CD14-positive monocyte (primary cell): ENCODE data around the gene IFT172. TPM values are rescaled to one million over a fixed set of nuclear protein-coding genes. Genes with fewer than 3 reads are reported as not detected.
A peak's percentile ranks its signal among the peaks of the same experiment; 100 is the strongest.

Experiments used
- DNase-seq, 3 donors: peaks; one replicate each; pipeline ENCODE4 v3.0.0-alpha.2; 2011 to 2022
- H2AFZ ChIP-seq: 2 replicates; pipeline ENCODE4 v1.6.0; 2012; ENCODE audit warnings: mild to moderate bottlenecking, low read depth, low read length, inconsistent platforms; ENCODE audit not compliant: insufficient read depth, poor library complexity, severe bottlenecking
- H3K27ac ChIP-seq, 2 donors: 1 replicate in 1 of 2; 2 replicates in 1 of 2; pipeline ENCODE4 v1.5.1; 2012 to 2013; ENCODE audit warnings: low read length in 2 of 2, control low read depth in 1 of 2, inconsistent platforms in 1 of 2, low read depth in 1 of 2, mild to moderate bottlenecking in 1 of 2
- H3K27me3 ChIP-seq, 2 donors: one replicate each; pipeline versions ENCODE4 v1.6.0 to v1.6.1; 2011 to 2013; ENCODE audit warnings: low read length in 2 of 2; ENCODE audit not compliant: control insufficient read depth in 2 of 2, insufficient read depth in 2 of 2
- H3K36me3 ChIP-seq, 2 donors: replicated peaks in 1 of 2; 1 replicate in 1 of 2; 2 replicates in 1 of 2; pipeline versions ENCODE4 v1.5.1 to v1.6.1; 2012 to 2013; ENCODE audit warnings: low read length in 2 of 2, control low read depth in 1 of 2, inconsistent platforms in 1 of 2, mild to moderate bottlenecking in 1 of 2; ENCODE audit not compliant: insufficient read depth in 2 of 2, control insufficient read depth in 1 of 2
- H3K4me1 ChIP-seq, 2 donors: 1 replicate in 1 of 2; 2 replicates in 1 of 2; pipeline versions ENCODE4 v1.5.1 to v1.6.1; 2012 to 2013; ENCODE audit warnings: low read length in 2 of 2, control low read depth in 1 of 2, inconsistent platforms in 1 of 2, mild to moderate bottlenecking in 1 of 2, moderate library complexity in 1 of 2; ENCODE audit not compliant: insufficient read depth in 2 of 2, control insufficient read depth in 1 of 2
- H3K4me2 ChIP-seq: replicated peaks from 2 replicates; pipeline ENCODE3; 2012; ENCODE audit warnings: low read length, moderate library complexity, mild to moderate bottlenecking; ENCODE audit not compliant: poor library complexity, severe bottlenecking; ENCODE audit errors: extremely low read depth
- H3K4me3 ChIP-seq, 3 experiments: fragments of 200-600 bp in 1 of 3; sonication (generic) in 1 of 3; replicated peaks in 1 of 3; 1 replicate in 2 of 3; 2 replicates in 1 of 3; pipeline ENCODE4 v1.5.1; 2011 to 2013; ENCODE audit warnings: low read length in 3 of 3, mild to moderate bottlenecking in 3 of 3, control low read depth in 2 of 3, low read depth in 2 of 3, inconsistent platforms in 1 of 3, moderate library complexity in 1 of 3
- H3K79me2 ChIP-seq: 2 replicates; pipeline ENCODE4 v1.6.0; 2012; ENCODE audit warnings: mild to moderate bottlenecking, control low read depth, inconsistent platforms, low read length, moderate library complexity; ENCODE audit not compliant: insufficient read depth
- H3K9ac ChIP-seq: 2 replicates; pipeline ENCODE4 v1.6.0; 2017; ENCODE audit warnings: low read length, mild to moderate bottlenecking; ENCODE audit not compliant: insufficient read depth, poor library complexity, severe bottlenecking
- H3K9me3 ChIP-seq, 2 donors: replicated peaks in 1 of 2; 1 replicate in 1 of 2; 2 replicates in 1 of 2; pipeline versions ENCODE4 v1.5.1 to v1.6.1; 2012 to 2013; ENCODE audit warnings: low read length in 2 of 2, control low read depth in 1 of 2; ENCODE audit not compliant: control insufficient read depth in 1 of 2, insufficient read depth in 1 of 2
- H4K20me1 ChIP-seq: 2 replicates; pipeline ENCODE4 v1.6.0; 2012; ENCODE audit warnings: mild to moderate bottlenecking, low read length, control low read depth, moderate library complexity; ENCODE audit not compliant: insufficient read depth
- H3K27ac Mint-ChIP-seq, 7 donors: one replicate each; pipeline ENCODE4 v1.8.0; 2020; ENCODE audit warnings: mild to moderate bottlenecking in 7 of 7, mixed read lengths in 7 of 7, moderate library complexity in 6 of 7, inconsistent platforms in 2 of 7
- H3K27me3 Mint-ChIP-seq, 3 donors: one replicate each; pipeline ENCODE4 v1.8.0; 2021 to 2022; ENCODE audit warnings: low read depth in 3 of 3, mild to moderate bottlenecking in 3 of 3, mixed read lengths in 3 of 3, moderate library complexity in 3 of 3, inconsistent platforms in 1 of 3
- H3K36me3 Mint-ChIP-seq, 2 donors: one replicate each; pipeline ENCODE4 v1.8.0; 2020; ENCODE audit warnings: mixed read lengths in 2 of 2, inconsistent platforms in 1 of 2, mild to moderate bottlenecking in 1 of 2
- H3K4me1 Mint-ChIP-seq: one replicate; pipeline ENCODE4 v1.8.0; 2020; ENCODE audit warnings: mild to moderate bottlenecking, mixed read lengths
- H3K4me3 Mint-ChIP-seq, 2 donors: one replicate each; pipeline ENCODE4 v1.8.0; 2020; ENCODE audit warnings: mild to moderate bottlenecking in 2 of 2, mixed read lengths in 2 of 2, moderate library complexity in 1 of 2
- H3K9me3 Mint-ChIP-seq, 7 donors: one replicate each; pipeline ENCODE4 v1.8.0; 2020 to 2022; ENCODE audit warnings: mixed read lengths in 7 of 7, mild to moderate bottlenecking in 6 of 7, moderate library complexity in 6 of 7, inconsistent platforms in 2 of 7
- CTCF ChIP-seq: fragments of 200-600 bp; IDR thresholded peaks from one replicate; pipeline ENCODE4 v1.8.0; 2022; ENCODE audit warnings: antibody characterized with exemption, mild to moderate bottlenecking
- WGBS: methylation state at CpG from one replicate; pipeline ENCODE4 v1.1.5; 2013; ENCODE audit warnings: missing lambda C conversion rate; ENCODE audit not compliant: insufficient coverage; 5-methylcytosine and 5-hydroxymethylcytosine counted together
- intact Hi-C, 2 donors: fragments of 100-400 bp; cut with micrococcal nuclease; formaldehyde crosslinking; loops; one replicate each; pipeline versions ENCODE4 v1.15.0 to v1.15.1; 2023
- polyA plus RNA-seq, 3 donors: library from polyadenylated mRNA; depleted of rRNA in 1 of 3; unstranded in 2 of 3; stranded (reverse) in 1 of 3; fragments of 300-500 nt in 2 of 3; fragments of >200 nt in 1 of 3; fragmentation: Illumina TruSeq in 2 of 3; gene quantifications; 1 replicate in 2 of 3; 2 replicates in 1 of 3; pipeline ENCODE4 v1.2.3, GENCODE V29; 2012 to 2021

IFT172 gene
- polyA plus RNA-seq, 3 donors = 1.7 to 12.8 (median 3.6) TPM

GRCh38 chr2:27496357-27497287 lies 7.1 kb upstream of the IFT172 start, which contains the start of gene GCKR:
Gene GCKR (plus strand): TSS chr2:27496839. CDS start chr2:27496905, 66 bp downstream.
- DNase-seq = peak; percentile 39 to 90 (median 50)
- Mint-ChIP-seq H3K27me3 (peaks cover 56 to 69% (median 60%) of the 10 kb centered on the region in 3 donors), H3K9me3 (peaks cover 0 to 15% (median 4%) of the 10 kb centered on the region in 7 donors), H3K4me1 (peaks cover 26% of the 10 kb centered on the region), H3K27ac (peak within 1 kb of the TSS in 3 of 7 donors; percentile 13 to 34 (median 17)), H3K4me3 (peak within 1 kb of the TSS in 1 of 2 donors; percentile 86), H3K36me3 (peaks cover 13 to 22% of the 10 kb centered on the region in 2 donors)
- peaks cover 0 to 4% of the 10 kb centered on the region in 2 donors for H3K9me3 ChIP-seq
- no peak within 1 kb of the TSS for H3K4me2 ChIP-seq
- no peak within 1 kb of the TSS for H3K4me3 ChIP-seq
- H4K20me1 ChIP-seq = no peaks in the 10 kb centered on the region
- no peak within 1 kb of the TSS for H3K27ac ChIP-seq
- peaks cover 12 to 22% of the 10 kb centered on the region in 2 donors for H3K4me1 ChIP-seq
- H3K9ac ChIP-seq = no peak within 1 kb of the TSS
- H2AFZ ChIP-seq = no peak within 1 kb of the TSS
- intact Hi-C loops = loop anchor here (10.0 kb wide), 3 partner anchors 88 to 122 kb away; partner anchors contain the start of genes EIF2B4 (in 1 of the 2), SNX17 (in 1 of the 2), ZNF512 (in 1 of the 2) and ZNF513 (in 1 of the 2)
- no peaks in the 10 kb centered on the region for H3K79me2 ChIP-seq
- no peak for TF ChIP-seq CTCF
- no peaks in the 10 kb centered on the region for H3K36me3 ChIP-seq
- peaks cover 44 to 59% of the 10 kb centered on the region in 2 donors for H3K27me3 ChIP-seq
- WGBS = 60% methylated on average over 7 of the region's 12 CpGs

GRCh38 chr2:27495840-27496356 lies 6.4 kb upstream of the IFT172 start:
- H3K27ac ChIP-seq = no peak overlapping the region
- H3K4me3 ChIP-seq = no peak overlapping the region
- TF ChIP-seq CTCF = no peak
- intact Hi-C loops = loop anchor here (10.0 kb wide), 3 partner anchors 89 to 121 kb away; partner anchors contain the start of genes EIF2B4 (in 1 of the 2), SNX17 (in 1 of the 2), ZNF512 (in 1 of the 2) and ZNF513 (in 1 of the 2)
- H3K27ac Mint-ChIP-seq = peak overlapping the region in 1 of 7 donors; percentile 34
- H4K20me1 ChIP-seq = no peaks in the 10 kb centered on the region
- no peaks in the 10 kb centered on the region for H3K79me2 ChIP-seq
- peaks cover 44 to 59% of the 10 kb centered on the region in 2 donors for H3K27me3 ChIP-seq
- H3K9me3 ChIP-seq = peaks cover 0 to 4% of the 10 kb centered on the region in 2 donors
- H3K4me1 Mint-ChIP-seq = peaks cover 26% of the 10 kb centered on the region
- DNase-seq = peak in 2 of 3 donors; percentile 9 to 47
- peaks cover 13 to 22% of the 10 kb centered on the region in 2 donors for H3K36me3 Mint-ChIP-seq
- peak overlapping the region in 1 of 2 donors; percentile 86 for H3K4me3 Mint-ChIP-seq
- no peak overlapping the region for H3K4me2 ChIP-seq
- no peak overlapping the region for H3K9ac ChIP-seq
- no peaks in the 10 kb centered on the region for H3K36me3 ChIP-seq
- no peak overlapping the region for H2AFZ ChIP-seq
- WGBS = 86% methylated on average over 1 of the region's 4 CpGs
- H3K4me1 ChIP-seq = peaks cover 12 to 22% of the 10 kb centered on the region in 2 donors
- H3K27me3 Mint-ChIP-seq = peaks cover 56 to 69% (median 60%) of the 10 kb centered on the region in 3 donors
- H3K9me3 Mint-ChIP-seq = peaks cover 0 to 15% (median 4%) of the 10 kb centered on the region in 7 donors
